ENCODE results near the gene COL3A1.

GRCh38 chr2:189022053-189022481 lies 47.9 kb downstream of the COL3A1 start:
- TF ChIP-seq, protein P1, sequence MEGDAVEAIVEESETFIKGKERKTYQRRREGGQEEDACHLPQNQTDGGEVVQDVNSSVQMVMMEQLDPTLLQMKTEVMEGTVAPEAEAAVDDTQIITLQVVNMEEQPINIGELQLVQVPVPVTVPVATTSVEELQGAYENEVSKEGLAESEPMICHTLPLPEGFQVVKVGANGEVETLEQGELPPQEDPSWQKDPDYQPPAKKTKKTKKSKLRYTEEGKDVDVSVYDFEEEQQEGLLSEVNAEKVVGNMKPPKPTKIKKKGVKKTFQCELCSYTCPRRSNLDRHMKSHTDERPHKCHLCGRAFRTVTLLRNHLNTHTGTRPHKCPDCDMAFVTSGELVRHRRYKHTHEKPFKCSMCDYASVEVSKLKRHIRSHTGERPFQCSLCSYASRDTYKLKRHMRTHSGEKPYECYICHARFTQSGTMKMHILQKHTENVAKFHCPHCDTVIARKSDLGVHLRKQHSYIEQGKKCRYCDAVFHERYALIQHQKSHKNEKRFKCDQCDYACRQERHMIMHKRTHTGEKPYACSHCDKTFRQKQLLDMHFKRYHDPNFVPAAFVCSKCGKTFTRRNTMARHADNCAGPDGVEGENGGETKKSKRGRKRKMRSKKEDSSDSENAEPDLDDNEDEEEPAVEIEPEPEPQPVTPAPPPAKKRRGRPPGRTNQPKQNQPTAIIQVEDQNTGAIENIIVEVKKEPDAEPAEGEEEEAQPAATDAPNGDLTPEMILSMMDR (IDR thresholded peaks at IDR 0.05; ENCODE audit: extremely low read depth in 1 of 2, insufficient read depth in 1 of 2, low read depth in 1 of 2, low read length in 2 of 2): no peak
- TF ChIP-seq EZH2 (IDR thresholded peaks at IDR 0.05; ENCODE audit: borderline replicate concordance, low read depth, low read length, severe bottlenecking) (no peak), POLR2A (IDR thresholded peaks at IDR 0.05; ENCODE audit: low read depth, low read length) (no peak), MYC (IDR thresholded peaks at IDR 0.05; ENCODE audit: low read depth, low read length) (no peak), POLR2AphosphoS5 (IDR thresholded peaks at IDR 0.05; ENCODE audit: insufficient read depth, low read depth, low read length) (no peak), JUN (IDR thresholded peaks at IDR 0.05; ENCODE audit: borderline replicate concordance, insufficient read depth, insufficient read length, low read depth) (no peak), MAX (IDR thresholded peaks at IDR 0.05; ENCODE audit: insufficient read depth, insufficient read length) (no peak)

All from endothelial cell of umbilical vein (primary cell).